GM12878 (cell line): ENCODE measurements around the gene EXD3. TPM values are rescaled to one million over a fixed set of nuclear protein-coding genes. Genes with fewer than 3 reads are reported as not detected.

Source experiments
- ASH2L ChIP-seq: fragments of 300-600, 200-600 bp; sonication (generic); IDR thresholded peaks from 2 replicates; pipeline ENCODE4 v1.6.1; 2017; ENCODE audit warnings: low read depth, mild to moderate bottlenecking, borderline replicate concordance
- CEBPB ChIP-seq, 2 experiments: fragments of 150-350 bp in 1 of 2; IDR thresholded peaks; 2 replicates each; pipeline ENCODE4 v1.6.1; 2012 to 2014; ENCODE audit warnings: low read depth in 2 of 2, low read length in 2 of 2, borderline replicate concordance in 1 of 2, inconsistent platforms in 1 of 2
- CREB1 ChIP-seq: IDR thresholded peaks from 2 replicates; pipeline ENCODE4 v1.6.1; 2012; ENCODE audit warnings: low read depth, mild to moderate bottlenecking, inconsistent platforms
- E2F4 ChIP-seq: IDR thresholded peaks from 2 replicates; pipeline ENCODE4 v1.6.1; 2012; ENCODE audit warnings: low read depth, low read length, improper control_type of control experiment
- HDAC6 ChIP-seq: fragments of 200-600 bp; sonication (generic); IDR thresholded peaks from one replicate; pipeline ENCODE4 v1.8.0; 2017; ENCODE audit warnings: antibody characterized with exemption; ENCODE audit not compliant: unreplicated experiment
- IKZF1 ChIP-seq: fragments of 450-650 bp; conservative IDR thresholded peaks from 2 replicates; pipeline ENCODE4 v1.6.1; 2017; ENCODE audit warnings: antibody characterized with exemption, mild to moderate bottlenecking
- MAX ChIP-seq: IDR thresholded peaks from 2 replicates; pipeline ENCODE4 v1.6.1; 2012; ENCODE audit warnings: low read depth, low read length, improper control_type of control experiment
- MXI1 ChIP-seq: fragments of 150-350 bp; IDR thresholded peaks from 2 replicates; pipeline ENCODE4 v1.6.1; 2011; ENCODE audit warnings: low read depth, mild to moderate bottlenecking, inconsistent platforms, low read length, improper control_type of control experiment
- NBN ChIP-seq: fragments of 450-650 bp; IDR thresholded peaks from 2 replicates; pipeline ENCODE4 v1.6.1; 2016
- RFX5 ChIP-seq: IDR thresholded peaks from 2 replicates; pipeline ENCODE4 v1.6.1; 2011; ENCODE audit warnings: low read depth, low read length, improper control_type of control experiment
- SPI1 ChIP-seq: IDR thresholded peaks from 2 replicates; pipeline ENCODE4 v1.6.1; 2011; ENCODE audit warnings: low read depth, mild to moderate bottlenecking, low read length, moderate library complexity, borderline replicate concordance; ENCODE audit not compliant: insufficient read depth
- TCF7 ChIP-seq: IDR thresholded peaks from 2 replicates; pipeline ENCODE4 v1.6.1; 2014; ENCODE audit warnings: antibody characterized with exemption, borderline replicate concordance
- YBX1 ChIP-seq: fragments of 450-650 bp; IDR thresholded peaks from 2 replicates; pipeline ENCODE4 v1.6.1; 2016; ENCODE audit warnings: antibody characterized with exemption
- YY1 ChIP-seq: IDR thresholded peaks from 2 replicates; pipeline ENCODE4 v1.6.1; 2011; ENCODE audit warnings: low read depth, mild to moderate bottlenecking, low read length
- ZBTB11 ChIP-seq: fragments of 450-650 bp; formaldehyde crosslinking; IDR thresholded peaks from 2 replicates; pipeline ENCODE4 v1.5.0; 2022; ENCODE audit warnings: mild to moderate bottlenecking, missing genetic modification characterization
- polyA plus RNA-seq, 11 experiments: library from polyadenylated mRNA; depleted of rRNA in 4 of 11; unstranded in 6 of 11; stranded (reverse) in 5 of 11; fragments of >200 nt; fragmentation: Nextera tagmentation in 4 of 11; fragmentation: Illumina TruSeq in 1 of 11; extraction: Ambion mirVana in 4 of 11; extraction: Trizol in 1 of 11; gene quantifications; 1 replicate in 1 of 11; 2 replicates in 10 of 11; pipeline versions ENCODE4 v1.2.1 to v1.2.3, GENCODE V29; 2011 to 2016; ENCODE audit warnings: inconsistent platforms in 2 of 11, missing spikeins in 2 of 11, low read depth in 1 of 11
- total RNA-seq, 4 experiments: library from RNA; depleted of rRNA in 3 of 4; stranded (reverse); fragments of >200 nt in 3 of 4; fragmentation: Illumina TruSeq in 1 of 4; extraction: Trizol in 1 of 4; gene quantifications; 2 replicates each; pipeline versions ENCODE4 v1.2.1 to v1.2.3, GENCODE V29; 2013 to 2021
- TF ChIP-seq, protein P1 (sequence below): fragments of 450-650 bp; IDR thresholded peaks from 2 replicates; pipeline ENCODE4 v1.6.1; 2018; ENCODE audit warnings: mild to moderate bottlenecking, low read depth, moderate library complexity; ENCODE audit not compliant: partially characterized antibody
- TF ChIP-seq, protein P2 (sequence below): fragments of 450-650 bp; IDR thresholded peaks from 2 replicates; pipeline ENCODE4 v1.6.1; 2017; ENCODE audit warnings: mild to moderate bottlenecking, low read depth, inconsistent platforms; ENCODE audit not compliant: poor library complexity, severe bottlenecking

Gene EXD3
- total and polyA plus RNA-seq, 10 of the 15 experiments (the other 5 are each of a cell fraction or from before 2014, with no cell fraction given), result 0.21 to 7.1 (median 3.6) TPM

DNA sequence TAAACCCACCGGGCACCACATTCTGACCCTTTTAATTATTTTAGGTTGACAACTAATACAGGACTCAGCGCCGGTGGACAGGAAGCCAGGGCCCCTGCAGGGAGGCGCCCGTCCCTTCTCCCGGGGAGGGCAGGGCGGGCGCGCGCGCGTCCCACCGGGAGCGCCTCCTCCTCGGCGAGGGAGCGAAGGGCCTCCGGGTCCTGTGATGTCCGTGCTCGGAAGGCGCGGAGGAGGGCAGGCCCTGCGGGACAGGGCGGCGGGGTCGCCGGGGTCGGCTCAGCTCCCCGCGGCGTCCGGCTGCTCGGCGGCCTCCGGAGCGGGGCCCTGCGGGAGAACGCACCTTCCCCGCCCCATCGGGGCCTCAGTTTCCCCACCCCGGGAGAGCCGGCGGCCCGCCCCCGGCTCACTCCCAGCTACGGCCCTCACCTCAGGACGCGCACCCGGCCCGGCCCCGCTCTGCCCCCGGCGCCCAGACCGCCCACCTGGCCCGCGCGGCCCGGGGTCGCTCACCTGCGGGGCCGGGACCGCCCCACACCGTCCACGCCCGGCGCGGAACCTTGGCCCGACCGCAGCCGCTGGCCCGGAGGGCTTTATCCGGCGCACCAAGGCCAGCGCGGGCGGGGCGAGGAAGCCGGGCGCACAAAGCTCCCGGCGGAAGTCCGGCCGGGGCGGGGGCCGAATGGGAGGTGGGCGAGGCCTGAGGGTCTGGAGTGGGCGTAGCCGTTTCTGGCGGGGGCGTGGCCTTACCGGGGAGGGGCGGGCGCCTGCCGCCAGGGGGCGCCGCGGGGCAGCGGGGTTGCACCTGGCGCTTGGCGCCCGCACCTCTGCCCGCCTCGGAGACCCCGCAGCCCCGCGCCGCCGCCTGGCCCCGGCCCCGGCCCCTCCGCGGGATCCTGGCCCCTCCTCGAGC is at the start of gene EXD3, which contains the start of gene NOXA1 (continued):
- TF ChIP-seq CEBPB (IDR thresholded peaks at IDR 0.05; ENCODE audit: borderline replicate concordance in 1 of 2, low read depth in 2 of 2, low read length in 2 of 2) (peak in 1 of 2 experiments; percentile 25; a peak in 1 of 4 replicates), MAX (peak; percentile 25; the same call in 1 of the 2 replicates), CREB1 (peak; percentile 30; the same call in 1 of the 2 replicates), HDAC6 (no peak), MXI1 (peak; percentile 79), NBN (no peak), TCF7 (no peak), SPI1 (no peak), ZBTB11 (CRISPR knock-in tag) (peak; percentile 99), RFX5 (no peak; the same call in 1 of the 2 replicates), E2F4 (peak; percentile 38; the same call in 1 of the 2 replicates), YBX1 (no peak), IKZF1 (peak; percentile 94), ASH2L (peak; percentile 77; the same call in 1 of the 2 replicates), YY1 (peak; percentile 88)
- TF ChIP-seq, protein P1, sequence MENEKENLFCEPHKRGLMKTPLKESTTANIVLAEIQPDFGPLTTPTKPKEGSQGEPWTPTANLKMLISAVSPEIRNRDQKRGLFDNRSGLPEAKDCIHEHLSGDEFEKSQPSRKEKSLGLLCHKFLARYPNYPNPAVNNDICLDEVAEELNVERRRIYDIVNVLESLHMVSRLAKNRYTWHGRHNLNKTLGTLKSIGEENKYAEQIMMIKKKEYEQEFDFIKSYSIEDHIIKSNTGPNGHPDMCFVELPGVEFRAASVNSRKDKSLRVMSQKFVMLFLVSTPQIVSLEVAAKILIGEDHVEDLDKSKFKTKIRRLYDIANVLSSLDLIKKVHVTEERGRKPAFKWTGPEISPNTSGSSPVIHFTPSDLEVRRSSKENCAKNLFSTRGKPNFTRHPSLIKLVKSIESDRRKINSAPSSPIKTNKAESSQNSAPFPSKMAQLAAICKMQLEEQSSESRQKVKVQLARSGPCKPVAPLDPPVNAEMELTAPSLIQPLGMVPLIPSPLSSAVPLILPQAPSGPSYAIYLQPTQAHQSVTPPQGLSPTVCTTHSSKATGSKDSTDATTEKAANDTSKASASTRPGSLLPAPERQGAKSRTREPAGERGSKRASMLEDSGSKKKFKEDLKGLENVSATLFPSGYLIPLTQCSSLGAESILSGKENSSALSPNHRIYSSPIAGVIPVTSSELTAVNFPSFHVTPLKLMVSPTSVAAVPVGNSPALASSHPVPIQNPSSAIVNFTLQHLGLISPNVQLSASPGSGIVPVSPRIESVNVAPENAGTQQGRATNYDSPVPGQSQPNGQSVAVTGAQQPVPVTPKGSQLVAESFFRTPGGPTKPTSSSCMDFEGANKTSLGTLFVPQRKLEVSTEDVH, result no peak
- TF ChIP-seq, protein P2, sequence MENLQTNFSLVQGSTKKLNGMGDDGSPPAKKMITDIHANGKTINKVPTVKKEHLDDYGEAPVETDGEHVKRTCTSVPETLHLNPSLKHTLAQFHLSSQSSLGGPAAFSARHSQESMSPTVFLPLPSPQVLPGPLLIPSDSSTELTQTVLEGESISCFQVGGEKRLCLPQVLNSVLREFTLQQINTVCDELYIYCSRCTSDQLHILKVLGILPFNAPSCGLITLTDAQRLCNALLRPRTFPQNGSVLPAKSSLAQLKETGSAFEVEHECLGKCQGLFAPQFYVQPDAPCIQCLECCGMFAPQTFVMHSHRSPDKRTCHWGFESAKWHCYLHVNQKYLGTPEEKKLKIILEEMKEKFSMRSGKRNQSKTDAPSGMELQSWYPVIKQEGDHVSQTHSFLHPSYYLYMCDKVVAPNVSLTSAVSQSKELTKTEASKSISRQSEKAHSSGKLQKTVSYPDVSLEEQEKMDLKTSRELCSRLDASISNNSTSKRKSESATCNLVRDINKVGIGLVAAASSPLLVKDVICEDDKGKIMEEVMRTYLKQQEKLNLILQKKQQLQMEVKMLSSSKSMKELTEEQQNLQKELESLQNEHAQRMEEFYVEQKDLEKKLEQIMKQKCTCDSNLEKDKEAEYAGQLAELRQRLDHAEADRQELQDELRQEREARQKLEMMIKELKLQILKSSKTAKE, result no peak
